ENCODE data around the gene NFKBIB. TPM values are rescaled to one million over a fixed set of nuclear protein-coding genes. Genes with fewer than 3 reads are reported as not detected.

The NFKBIB gene
- total and polyA plus RNA-seq, 2 of the 13 experiments (the other 11 are each of a cell fraction or from before 2014, with no cell fraction given), result 8.6 to 14.9 TPM

DNA sequence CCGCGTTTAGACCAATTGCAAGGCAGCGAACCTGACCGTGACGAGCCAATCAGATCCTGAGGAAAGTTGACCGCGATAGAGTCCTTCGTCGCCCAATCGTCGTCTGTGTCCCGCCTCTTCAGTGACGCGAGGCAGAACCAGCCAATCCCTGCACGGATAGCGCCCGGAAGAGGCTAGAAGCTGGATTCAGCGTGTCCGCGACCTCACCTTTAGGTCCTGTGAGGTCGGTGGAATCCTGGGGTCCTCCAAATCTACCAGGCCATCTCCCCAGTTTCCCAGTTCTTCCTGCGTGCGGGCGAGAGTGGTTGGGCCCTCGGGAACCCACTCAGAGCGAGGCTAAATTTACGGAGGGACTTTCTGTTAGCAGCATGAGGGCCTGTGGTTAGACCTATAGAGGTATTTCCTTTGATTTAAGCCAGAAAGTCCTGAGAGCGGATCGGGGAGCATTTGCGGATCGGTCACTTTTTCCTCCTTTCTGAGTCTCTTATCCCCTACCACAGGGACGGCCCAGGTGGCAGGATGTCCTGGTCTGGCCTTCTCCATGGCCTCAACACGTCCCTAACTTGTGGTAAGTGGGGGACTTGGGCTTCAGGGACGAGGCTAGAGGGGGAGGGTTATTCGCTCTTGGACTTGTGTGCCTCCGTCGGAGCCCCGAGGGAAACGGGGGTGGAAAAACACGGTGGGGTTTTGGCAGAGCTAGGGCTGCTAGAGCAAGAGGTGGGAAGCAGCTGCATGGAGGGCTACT, 31.2 kb downstream of the NFKBIB start, which contains the start of gene MRPS12 (continued):
- TF ChIP-seq ZNF292 (CRISPR knock-in tag; IDR thresholded peaks at IDR 0.05; ENCODE audit: borderline replicate concordance, low read depth), result no peak
- 0 out of 2 replicates have a peak, but pooled peaks have one; percentile 2 for TF ChIP-seq PPARG (CRISPR knock-in tag; conservative IDR thresholded peaks at IDR 0.05)
- peak; percentile 35; the same call in 1 of the 2 replicates for TF ChIP-seq REXO4 (CRISPR knock-in tag; IDR thresholded peaks at IDR 0.05; ENCODE audit: borderline replicate concordance)
- TF ChIP-seq MYC (CRISPR knock-in tag; IDR thresholded peaks at IDR 0.05; ENCODE audit: borderline replicate concordance), result no peak; the same call in 1 of the 2 replicates
- no peak for TF ChIP-seq ZNF629 (CRISPR knock-in tag; conservative IDR thresholded peaks at IDR 0.05)
- 0 out of 2 replicates have a peak, but pooled peaks have one; percentile 16 for TF ChIP-seq HDAC1 (CRISPR knock-in tag; IDR thresholded peaks at IDR 0.05)
- TF ChIP-seq ZSCAN25 (CRISPR knock-in tag; IDR thresholded peaks at IDR 0.05), result no peak
- TF ChIP-seq RELA (CRISPR knock-in tag; IDR thresholded peaks at IDR 0.05), result no peak
- TF ChIP-seq, protein P1, sequence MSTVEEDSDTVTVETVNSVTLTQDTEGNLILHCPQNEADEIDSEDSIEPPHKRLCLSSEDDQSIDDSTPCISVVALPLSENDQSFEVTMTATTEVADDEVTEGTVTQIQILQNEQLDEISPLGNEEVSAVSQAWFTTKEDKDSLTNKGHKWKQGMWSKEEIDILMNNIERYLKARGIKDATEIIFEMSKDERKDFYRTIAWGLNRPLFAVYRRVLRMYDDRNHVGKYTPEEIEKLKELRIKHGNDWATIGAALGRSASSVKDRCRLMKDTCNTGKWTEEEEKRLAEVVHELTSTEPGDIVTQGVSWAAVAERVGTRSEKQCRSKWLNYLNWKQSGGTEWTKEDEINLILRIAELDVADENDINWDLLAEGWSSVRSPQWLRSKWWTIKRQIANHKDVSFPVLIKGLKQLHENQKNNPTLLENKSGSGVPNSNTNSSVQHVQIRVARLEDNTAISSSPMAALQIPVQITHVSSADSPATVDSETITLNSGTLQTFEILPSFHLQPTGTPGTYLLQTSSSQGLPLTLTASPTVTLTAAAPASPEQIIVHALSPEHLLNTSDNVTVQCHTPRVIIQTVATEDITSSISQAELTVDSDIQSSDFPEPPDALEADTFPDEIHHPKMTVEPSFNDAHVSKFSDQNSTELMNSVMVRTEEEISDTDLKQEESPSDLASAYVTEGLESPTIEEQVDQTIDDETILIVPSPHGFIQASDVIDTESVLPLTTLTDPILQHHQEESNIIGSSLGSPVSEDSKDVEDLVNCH (CRISPR knock-in tag; IDR thresholded peaks at IDR 0.05), result no peak
- no peak for TF ChIP-seq SRSF4 (IDR thresholded peaks at IDR 0.05; ENCODE audit: low read depth, low read length, poor library complexity, severe bottlenecking)
- TF ChIP-seq CENPX (CRISPR knock-in tag; IDR thresholded peaks at IDR 0.05), result no peak
- no peak for TF ChIP-seq SRSF9 (IDR thresholded peaks at IDR 0.05; ENCODE audit: borderline replicate concordance, insufficient read depth, low read depth, low read length, poor library complexity, severe bottlenecking)
- no peak for TF ChIP-seq FLYWCH1 (CRISPR knock-in tag; IDR thresholded peaks at IDR 0.05)
- TF ChIP-seq, protein P2, sequence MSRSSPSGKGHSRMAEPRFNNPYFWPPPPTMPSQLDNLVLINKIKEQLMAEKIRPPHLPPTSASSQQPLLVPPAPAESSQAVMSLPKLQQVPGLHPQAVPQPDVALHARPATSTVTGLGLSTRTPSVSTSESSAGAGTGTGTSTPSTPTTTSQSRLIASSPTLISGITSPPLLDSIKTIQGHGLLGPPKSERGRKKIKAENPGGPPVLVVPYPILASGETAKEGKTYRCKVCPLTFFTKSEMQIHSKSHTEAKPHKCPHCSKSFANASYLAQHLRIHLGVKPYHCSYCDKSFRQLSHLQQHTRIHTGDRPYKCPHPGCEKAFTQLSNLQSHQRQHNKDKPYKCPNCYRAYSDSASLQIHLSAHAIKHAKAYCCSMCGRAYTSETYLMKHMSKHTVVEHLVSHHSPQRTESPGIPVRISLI (CRISPR knock-in tag; IDR thresholded peaks at IDR 0.05; ENCODE audit: borderline replicate concordance), result no peak
- no peak for TF ChIP-seq ZNF367 (CRISPR knock-in tag; IDR thresholded peaks at IDR 0.05; ENCODE audit: borderline replicate concordance)
- TF ChIP-seq, protein P3, sequence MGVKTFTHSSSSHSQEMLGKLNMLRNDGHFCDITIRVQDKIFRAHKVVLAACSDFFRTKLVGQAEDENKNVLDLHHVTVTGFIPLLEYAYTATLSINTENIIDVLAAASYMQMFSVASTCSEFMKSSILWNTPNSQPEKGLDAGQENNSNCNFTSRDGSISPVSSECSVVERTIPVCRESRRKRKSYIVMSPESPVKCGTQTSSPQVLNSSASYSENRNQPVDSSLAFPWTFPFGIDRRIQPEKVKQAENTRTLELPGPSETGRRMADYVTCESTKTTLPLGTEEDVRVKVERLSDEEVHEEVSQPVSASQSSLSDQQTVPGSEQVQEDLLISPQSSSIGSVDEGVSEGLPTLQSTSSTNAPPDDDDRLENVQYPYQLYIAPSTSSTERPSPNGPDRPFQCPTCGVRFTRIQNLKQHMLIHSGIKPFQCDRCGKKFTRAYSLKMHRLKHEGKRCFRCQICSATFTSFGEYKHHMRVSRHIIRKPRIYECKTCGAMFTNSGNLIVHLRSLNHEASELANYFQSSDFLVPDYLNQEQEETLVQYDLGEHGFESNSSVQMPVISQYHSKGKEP (CRISPR knock-in tag; IDR thresholded peaks at IDR 0.05), result no peak
- TF ChIP-seq KLF6 (CRISPR knock-in tag; IDR thresholded peaks at IDR 0.05), result no peak; the same call in 1 of the 2 replicates
- no peak for TF ChIP-seq ZNF264 (CRISPR knock-in tag; IDR thresholded peaks at IDR 0.05)
- no peak; the same call in 1 of the 2 replicates for TF ChIP-seq MXD4 (CRISPR knock-in tag; IDR thresholded peaks at IDR 0.05)
- TF ChIP-seq ARNT (IDR thresholded peaks at IDR 0.05), result no peak
- no peak for TF ChIP-seq YEATS4 (CRISPR knock-in tag; IDR thresholded peaks at IDR 0.05; ENCODE audit: borderline replicate concordance)
- TF ChIP-seq, protein P4, sequence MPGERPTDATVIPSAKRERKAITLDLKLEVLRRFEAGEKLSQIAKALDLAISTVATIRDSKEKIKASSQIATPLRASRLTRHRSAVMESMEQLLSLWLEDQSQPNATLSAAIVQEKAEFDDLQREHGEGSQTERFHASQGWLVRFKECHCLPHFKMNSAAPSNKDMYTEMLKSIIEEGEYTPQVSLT (CRISPR knock-in tag; IDR thresholded peaks at IDR 0.05; ENCODE audit: borderline replicate concordance, low read depth), result no peak
- TF ChIP-seq BRCA1 (CRISPR knock-in tag; IDR thresholded peaks at IDR 0.05), result no peak
- no peak for TF ChIP-seq ZNF20 (CRISPR knock-in tag; IDR thresholded peaks at IDR 0.05)
- TF ChIP-seq ZNF749 (CRISPR knock-in tag; IDR thresholded peaks at IDR 0.05; ENCODE audit: borderline replicate concordance), result no peak
